GM19467 (cell line): ENCODE measurements around the gene OR56B1.

ENCODE experiments used
- ATAC-seq: cut with Tn5 transposase; IDR thresholded peaks from one replicate; pipeline ENCODE4 v1.9.1; 2021; ENCODE audit warnings: mild to moderate bottlenecking, moderate library complexity; ENCODE audit not compliant: unreplicated experiment

OR56B1 gene

GRCh38 chr11:5726351-5726750, 9.9 kb upstream of the OR56B1 start:
- ATAC-seq: no peak

GRCh38 chr11:5727691-5728090, 8.6 kb upstream of the OR56B1 start:
- ATAC-seq: no peak

- no peak for ATAC-seq
Observed at GRCh38 chr11:5737091-5737490, 843 bp downstream of the OR56B1 start.

GRCh38 chr11:5737670-5738392, 1.6 kb downstream of the OR56B1 start:
- no peak for ATAC-seq

- no peak for ATAC-seq
Observed at GRCh38 chr11:5738431-5738830, 2.2 kb downstream of the OR56B1 start.

GRCh38 chr11:5746614-5747013, 10.4 kb downstream of the OR56B1 start:
- ATAC-seq: no peak

- no peak for ATAC-seq
Observed at GRCh38 chr11:5749836-5750235, 13.6 kb downstream of the OR56B1 start.

- no peak for ATAC-seq
Observed at GRCh38 chr11:5753943-5754342, 17.7 kb downstream of the OR56B1 start, which contains the start of gene OR52N4. TSS of gene OR52N4 (plus strand) at chr11:5754243. CDS start at chr11:5754741, 498 bp downstream.

GRCh38 chr11:5767056-5767455, 30.8 kb downstream of the OR56B1 start:
- ATAC-seq: no peak

- ATAC-seq: no peak
Observed at GRCh38 chr11:5783255-5783654, 47.0 kb downstream of the OR56B1 start, which contains the start of gene OR52N5. TSS of gene OR52N5 (minus strand) at chr11:5783355. CDS start at chr11:5778634, 4,721 bp downstream.
